Measurements from ENCODE around the gene NEDD9.

NEDD9 gene

DNA sequence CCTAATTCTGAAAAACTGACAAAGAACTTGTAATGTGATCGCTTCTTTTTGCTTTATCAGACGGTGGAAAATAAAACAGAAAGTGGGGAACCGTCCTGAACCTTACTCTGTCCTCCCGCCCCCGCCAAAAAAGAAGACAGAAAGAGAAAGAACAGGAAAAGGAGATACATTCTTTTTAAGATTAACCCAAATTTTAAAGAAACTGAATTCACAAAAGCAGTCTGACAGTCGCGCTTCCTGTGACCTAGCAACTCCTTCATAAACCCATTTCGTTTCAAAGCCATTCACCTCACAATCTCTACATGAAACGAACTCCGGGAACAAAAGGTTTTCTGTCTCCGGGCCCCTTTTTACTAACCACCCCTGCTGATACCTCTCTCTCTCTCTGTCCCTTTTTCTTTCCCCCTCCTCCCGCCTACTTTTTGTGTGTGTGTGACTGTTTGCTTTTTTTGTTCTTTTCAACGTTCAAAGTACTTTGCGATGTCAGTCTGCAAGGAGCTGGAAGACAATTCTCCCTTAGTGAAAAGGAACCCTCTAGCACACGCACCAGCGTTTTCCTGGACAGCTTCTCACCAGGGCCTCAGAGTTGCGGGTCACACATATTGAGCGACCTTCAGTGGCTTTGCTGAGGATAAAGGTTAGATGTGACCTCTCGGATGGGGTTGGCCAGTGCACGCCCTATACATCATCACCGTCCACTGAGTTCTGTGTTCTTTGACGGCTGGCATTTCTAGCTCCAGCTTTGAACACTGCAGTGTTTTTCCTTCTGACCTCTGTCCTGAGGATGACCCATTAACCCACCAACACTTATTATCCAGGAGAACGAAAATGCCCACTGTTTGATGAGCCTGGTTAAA, 530 bp upstream of the NEDD9 start:
- DNase-seq = no peak

DNA sequence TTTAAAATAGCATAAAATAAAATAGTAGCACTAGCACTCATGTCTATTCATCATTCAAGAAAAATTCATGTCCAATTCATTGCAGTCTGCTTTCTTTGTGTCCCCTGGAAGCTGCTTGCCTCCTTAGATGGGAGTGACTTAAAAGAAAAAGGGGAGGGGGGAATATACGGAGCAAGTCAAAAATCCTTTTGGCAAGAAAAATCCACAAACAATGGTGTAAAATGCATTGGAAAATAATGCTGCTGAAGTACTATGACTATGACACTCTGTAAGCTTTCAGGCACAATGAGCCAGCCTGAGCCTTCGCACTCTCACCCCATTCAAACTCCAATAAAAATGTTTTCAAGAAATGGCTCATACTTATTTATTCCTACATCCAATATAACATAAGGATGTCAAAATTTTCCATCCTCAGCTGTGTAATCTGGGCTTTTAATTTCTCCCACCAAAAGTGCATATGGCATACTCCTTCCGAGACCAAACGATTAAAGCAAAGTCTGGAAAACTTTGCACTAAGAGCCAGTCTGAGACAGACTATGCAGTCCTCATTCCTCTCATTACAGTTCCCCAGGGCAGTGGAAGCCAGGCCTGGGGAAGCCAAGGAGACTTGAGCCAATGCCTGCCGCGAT, 790 bp downstream of the NEDD9 start:
- no peak for DNase-seq

DNA sequence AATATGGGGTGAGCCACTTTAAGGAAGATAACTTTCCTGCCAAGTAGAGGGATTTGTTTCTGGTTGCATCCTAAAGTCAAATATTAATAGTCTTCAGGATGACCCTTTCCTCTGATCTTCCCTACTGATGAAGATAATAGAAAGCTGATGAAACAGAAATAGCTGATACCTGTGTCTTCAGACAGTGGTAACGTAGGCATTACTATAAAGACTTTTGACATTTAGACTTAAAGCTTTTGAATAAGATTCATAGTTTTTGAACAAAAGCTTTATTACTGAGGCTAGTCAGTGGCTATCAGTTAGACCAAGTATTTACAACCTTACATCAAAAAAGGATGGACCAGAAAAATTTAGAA, 1.4 kb downstream of the NEDD9 start:
- no peak for DNase-seq

- DNase-seq = no peak
Observed at GRCh38 chr6:11230158-11231107, 2.0 kb downstream of the NEDD9 start.

DNA sequence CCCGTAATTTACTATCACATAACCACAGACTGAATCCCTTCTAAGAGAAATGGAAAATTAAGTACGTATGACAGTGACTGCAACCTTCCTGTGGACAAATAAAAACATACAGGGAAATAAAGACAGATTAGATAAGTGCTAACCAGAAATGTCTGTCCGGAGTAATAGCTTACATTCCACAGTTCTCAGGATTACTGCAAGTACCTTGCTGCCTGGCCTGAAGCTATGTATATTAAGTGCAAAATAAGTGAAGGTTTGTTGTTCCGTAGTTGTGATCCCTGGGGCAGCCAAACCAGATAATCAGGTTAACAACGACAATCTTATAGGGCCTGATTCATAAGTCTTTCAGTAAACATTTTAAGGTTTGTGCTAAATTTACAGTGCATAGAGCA, 2.8 kb downstream of the NEDD9 start:
- no peak for DNase-seq

DNA sequence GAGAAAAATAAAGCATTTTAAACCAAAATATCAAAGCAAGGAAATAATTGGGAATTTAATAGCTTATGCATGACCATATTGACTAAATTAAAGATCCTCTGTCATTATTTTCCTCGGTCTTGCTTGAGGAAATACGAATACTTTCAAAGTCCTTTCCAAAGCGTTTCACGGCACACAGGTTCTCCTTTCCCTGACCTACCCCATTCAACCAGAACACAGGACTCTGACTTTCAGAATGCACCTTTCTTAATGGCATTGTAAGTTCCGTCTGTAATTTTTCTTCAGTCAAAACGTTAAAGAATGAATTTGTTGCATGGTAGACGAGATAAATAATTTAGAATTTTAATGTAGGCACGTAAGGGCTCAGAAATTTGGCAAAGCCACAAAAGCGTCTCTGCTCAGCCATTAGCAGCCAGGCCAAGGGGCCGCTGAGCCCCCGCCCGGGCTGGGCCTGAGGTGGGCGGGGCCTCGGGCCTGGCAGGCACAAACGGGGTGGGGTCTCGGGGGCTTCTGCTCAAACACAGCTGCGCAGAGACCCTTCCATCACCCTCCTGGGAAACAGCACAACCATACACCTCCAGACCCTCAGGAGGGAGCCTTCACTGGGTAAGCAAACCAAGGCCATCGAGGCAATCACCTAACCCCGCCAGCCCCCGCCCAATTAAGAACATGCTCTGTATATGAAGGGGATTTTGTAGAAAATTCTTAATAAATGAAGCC, 3.4 kb downstream of the NEDD9 start:
- no peak for DNase-seq

DNA sequence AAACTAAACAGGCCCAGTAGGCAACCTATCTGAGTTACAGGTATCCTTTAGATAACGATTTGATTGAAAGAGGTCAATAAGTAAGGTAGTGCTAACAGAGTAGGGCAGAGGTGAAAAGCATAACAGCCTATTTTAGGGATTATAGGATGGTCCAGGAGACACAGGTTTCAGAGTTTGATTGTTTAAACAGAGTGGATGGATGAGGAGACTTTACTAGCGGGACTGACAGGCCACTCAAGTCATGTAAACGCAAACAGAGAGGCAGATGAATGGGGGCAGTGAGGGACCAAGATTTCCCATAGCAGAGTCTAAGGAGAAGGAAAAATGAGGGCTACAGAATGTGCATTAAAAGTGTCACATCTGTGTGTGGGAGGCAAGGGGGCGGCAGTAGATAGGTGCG, 4.8 kb downstream of the NEDD9 start:
- no peak for DNase-seq

DNA sequence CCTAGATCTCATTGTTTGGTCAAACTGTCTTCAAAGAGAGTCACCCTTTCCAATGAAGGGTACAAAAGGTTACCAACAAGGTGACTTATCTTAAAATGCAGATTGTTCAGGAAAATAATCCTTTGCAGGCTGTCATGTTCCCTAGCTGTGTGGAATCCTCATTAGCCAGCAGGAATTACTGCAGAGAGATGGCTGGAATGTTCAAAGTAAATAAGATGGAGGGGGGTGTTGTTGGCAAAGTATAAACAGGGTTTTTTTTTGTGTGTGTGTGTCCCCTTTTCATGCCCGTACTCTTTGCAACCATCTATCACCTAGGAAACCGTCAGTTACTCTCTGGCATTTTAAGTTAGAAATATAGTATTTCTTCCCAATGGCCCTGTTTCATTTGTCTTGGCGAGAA, 6.5 kb downstream of the NEDD9 start:
- no peak for DNase-seq

DNA sequence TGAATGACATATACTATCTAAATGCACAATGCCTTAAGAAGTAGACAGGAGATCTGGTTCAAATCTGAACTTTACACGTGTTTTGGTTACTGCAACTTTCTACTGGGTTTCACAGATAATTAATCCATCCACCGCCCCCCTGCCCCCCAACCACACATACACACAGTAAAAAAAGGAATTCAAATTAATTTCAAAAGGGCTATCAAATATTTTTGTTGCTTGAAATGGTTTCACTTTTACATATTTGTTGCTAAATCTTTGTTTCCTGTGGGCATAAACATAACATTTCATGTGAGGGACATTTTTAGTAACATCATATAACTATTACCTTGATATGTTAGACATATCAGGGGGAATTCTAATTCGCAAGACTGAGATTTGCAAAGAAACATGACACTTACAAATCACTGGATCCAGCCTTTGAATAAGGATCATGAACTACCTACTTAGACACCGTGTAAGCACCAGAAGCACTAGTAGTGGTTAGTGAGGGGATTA, 7.5 kb downstream of the NEDD9 start:
- no peak for DNase-seq

DNA sequence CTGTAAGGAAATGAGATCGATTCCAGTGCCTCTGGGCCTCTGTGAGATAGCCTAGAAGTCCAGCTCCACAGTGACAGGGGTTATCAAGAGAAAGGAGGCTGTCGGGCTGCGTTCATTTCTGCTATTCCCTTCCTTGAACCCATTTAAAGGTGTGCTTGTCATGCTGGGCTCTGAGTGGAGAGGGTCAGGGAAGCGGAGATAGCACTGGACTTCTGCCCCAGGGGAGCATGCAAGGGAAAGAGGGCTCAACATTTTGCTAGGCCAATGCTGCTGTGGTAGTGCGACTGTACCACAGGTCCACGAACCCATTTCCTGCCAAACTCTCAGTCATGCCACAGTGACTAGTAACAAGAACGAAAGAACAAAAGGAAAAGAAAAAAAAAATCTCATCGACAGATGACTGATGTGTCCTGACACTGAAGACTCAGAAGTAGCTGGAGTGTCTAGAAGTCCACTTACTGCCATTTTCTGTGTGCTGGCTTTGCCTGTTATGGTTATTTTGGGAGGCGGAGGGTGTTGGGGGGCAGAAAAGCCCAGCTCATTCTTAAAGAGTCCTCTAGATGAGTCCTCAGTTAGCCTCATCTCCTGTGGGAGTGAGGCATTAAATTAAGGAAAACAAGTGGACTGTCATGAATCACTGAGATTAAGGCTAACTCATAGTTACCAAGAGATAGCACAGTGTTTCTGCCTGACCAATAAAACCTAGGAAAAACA, 8.1 kb downstream of the NEDD9 start:
- DNase-seq = peak; percentile 64

DNA sequence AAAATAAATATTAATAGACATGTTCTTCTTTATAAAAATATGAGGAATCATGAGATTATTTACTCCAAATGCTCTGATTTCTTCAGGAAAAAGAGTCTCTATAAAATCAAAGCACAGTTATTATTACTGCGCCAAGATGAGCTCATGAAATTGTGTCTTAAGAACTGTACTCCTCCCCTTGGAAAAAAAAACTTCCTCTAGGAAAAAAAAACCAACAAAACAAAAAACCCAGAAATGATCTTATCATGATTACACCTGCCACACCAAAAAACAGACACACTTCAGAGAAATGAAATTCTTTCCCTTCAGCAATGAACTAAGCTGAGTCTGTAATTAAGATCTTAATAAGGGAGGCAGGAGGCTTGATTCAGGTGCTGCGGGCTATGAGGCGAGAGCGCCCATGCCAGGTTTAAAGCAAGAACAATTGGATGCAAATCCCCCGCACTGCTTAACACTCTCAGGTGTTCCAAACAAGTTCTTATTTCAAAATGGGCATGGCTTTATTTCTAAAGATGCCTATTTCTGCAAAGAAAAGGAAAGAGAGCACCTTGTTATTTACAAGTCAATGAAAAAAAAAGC, 9.1 kb downstream of the NEDD9 start:
- no peak for DNase-seq

DNA sequence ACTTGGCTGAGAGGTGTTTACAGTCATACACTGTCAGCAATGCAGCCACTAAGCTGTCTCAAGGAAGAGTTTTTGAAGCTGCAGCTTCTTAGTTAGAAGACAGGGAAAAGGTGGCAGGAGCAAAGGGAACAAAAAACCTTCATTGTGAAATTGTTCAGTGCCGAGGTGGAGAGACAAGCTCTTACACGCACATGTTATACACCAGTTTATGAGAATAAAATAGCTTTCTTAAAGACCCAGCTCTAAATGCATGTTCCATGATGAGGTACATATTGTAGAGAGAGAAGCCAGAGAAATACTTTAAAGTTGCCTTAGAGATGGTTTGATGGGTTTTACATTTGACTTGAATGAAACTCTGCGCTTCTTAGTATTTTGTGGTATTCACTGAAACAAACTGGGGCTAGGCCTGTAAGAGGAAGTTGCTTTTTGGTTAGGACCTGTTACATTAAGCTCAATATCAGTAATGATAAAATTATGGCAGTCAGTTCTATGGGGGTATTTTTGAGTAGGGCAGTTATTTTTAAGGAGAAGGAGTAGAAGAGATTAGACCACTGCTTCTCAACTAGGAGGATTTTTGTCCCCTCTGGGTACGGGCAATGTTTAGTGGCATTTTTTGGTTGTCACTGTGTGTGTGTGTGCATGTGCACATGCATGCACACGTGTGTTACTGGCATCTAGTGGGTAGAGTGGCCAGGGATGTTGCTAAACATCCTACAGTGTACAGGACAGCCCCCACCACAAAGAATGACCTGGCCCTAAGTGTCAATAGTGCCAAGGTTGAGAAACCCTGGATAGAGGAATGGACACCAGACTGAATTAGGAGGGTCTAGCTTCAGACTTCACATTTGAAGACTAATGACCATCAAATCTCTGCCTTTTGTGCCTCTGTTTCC, 9.8 kb downstream of the NEDD9 start:
- DNase-seq = no peak

GRCh38 chr6:11221623-11222384, 10.7 kb downstream of the NEDD9 start:
- DNase-seq = no peak

- no peak for DNase-seq
Observed at GRCh38 chr6:11219400-11219834, 13.1 kb downstream of the NEDD9 start.

- DNase-seq = no peak
Observed at GRCh38 chr6:11218538-11219399, 13.7 kb downstream of the NEDD9 start.

DNA sequence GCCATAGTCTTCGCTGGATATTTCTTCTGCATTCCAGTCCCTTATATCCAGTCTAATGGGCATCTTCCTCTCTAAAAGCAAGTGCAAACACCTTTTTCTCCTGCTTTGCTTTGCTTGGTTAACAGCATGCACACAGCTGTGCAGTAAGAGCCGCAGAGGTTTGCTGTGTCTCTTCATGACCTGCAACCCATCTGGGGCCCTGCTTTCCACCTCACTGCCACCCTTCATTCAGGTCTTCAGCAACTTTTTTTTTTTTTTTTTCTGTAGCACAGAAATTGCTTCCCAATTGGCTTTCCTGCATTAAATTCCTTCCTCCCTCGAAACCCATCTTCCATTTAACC, 14.4 kb downstream of the NEDD9 start:
- no peak for DNase-seq

DNA sequence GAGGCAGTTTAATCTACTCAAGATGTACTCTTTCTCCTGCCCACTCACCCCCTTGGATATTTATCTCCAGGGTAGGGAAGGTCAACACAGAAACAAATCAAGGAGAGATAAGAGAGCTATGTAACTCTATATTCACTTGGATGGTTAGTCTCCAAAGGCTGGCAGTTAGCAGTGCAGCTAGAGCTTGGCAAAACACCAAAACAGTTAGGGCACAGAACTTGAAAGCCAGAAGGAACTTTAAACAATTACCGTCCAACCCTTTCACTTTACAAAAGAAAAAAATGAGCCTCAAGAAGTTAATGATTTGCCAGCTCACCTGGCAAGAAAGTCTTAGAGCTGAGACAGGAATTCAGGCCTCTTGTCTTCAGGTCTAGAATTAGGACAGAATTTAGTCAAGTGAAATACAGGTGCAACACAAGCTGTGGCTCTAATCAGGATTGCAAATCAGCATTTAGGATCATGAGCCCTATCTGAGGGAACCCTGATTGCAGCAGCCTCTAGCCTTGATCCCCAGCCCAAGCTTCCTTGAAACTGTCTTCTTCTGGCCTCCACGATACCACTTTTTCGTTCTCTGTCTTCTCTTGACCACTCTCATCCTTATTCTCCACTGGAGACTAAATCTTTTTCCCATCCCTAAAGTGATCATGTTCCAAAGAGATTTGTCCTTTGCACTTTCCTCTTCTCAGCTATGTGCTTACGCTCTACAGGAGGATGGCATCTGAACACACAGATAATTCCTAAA, 14.9 kb downstream of the NEDD9 start:
- DNase-seq = no peak

GRCh38 chr6:11215773-11216172, 16.7 kb downstream of the NEDD9 start:
- DNase-seq = no peak
